ENCODE measurements around the gene ALOX12B.

Gene ALOX12B

GRCh38 chr17:8052256-8053252 is 35.0 kb downstream of the ALOX12B start:
- ATAC-seq (ENCODE audit: low read depth) = no peak
- no peaks in the 10 kb centered on the region for H3K36me3 ChIP-seq (ENCODE audit: low read depth)
- H3K27ac ChIP-seq (ENCODE audit: poor library complexity, severe bottlenecking) = no peak overlapping the region
- no peaks in the 10 kb centered on the region for H3K9me3 ChIP-seq (ENCODE audit: severe bottlenecking)
- TF ChIP-seq CTCF (IDR thresholded peaks at IDR 0.05; ENCODE audit: poor library complexity, severe bottlenecking) = no peak
- no peaks in the 10 kb centered on the region for H3K27me3 ChIP-seq (ENCODE audit: insufficient read depth, poor library complexity, severe bottlenecking)
- H3K4me3 ChIP-seq (ENCODE audit: severe bottlenecking) = no peak overlapping the region
- peaks cover 7% of the 10 kb centered on the region for H3K4me1 ChIP-seq (ENCODE audit: insufficient read depth, poor library complexity, severe bottlenecking)
- no peak for DNase-seq (ENCODE audit: low spot score)

GRCh38 chr17:8051831-8052230 is 35.7 kb downstream of the ALOX12B start:
- ATAC-seq (ENCODE audit: low read depth) = no peak
- H3K9me3 ChIP-seq (ENCODE audit: severe bottlenecking) = no peaks in the 10 kb centered on the region
- H3K4me1 ChIP-seq (ENCODE audit: insufficient read depth, poor library complexity, severe bottlenecking) = peaks cover 7% of the 10 kb centered on the region
- no peak for DNase-seq (ENCODE audit: low spot score)
- no peaks in the 10 kb centered on the region for H3K27me3 ChIP-seq (ENCODE audit: insufficient read depth, poor library complexity, severe bottlenecking)
- H3K27ac ChIP-seq (ENCODE audit: poor library complexity, severe bottlenecking) = no peak overlapping the region
- TF ChIP-seq CTCF (IDR thresholded peaks at IDR 0.05; ENCODE audit: poor library complexity, severe bottlenecking) = no peak
- H3K36me3 ChIP-seq (ENCODE audit: low read depth) = no peaks in the 10 kb centered on the region
- H3K4me3 ChIP-seq (ENCODE audit: severe bottlenecking) = no peak overlapping the region

- no peak for ATAC-seq (ENCODE audit: low read depth)
Measured at GRCh38 chr17:8048736-8049135, 38.8 kb downstream of the ALOX12B start.

GRCh38 chr17:8048236-8048635 is 39.3 kb downstream of the ALOX12B start:
- H3K9me3 ChIP-seq (ENCODE audit: severe bottlenecking) = no peaks in the 10 kb centered on the region
- no peaks in the 10 kb centered on the region for H3K27me3 ChIP-seq (ENCODE audit: insufficient read depth, poor library complexity, severe bottlenecking)

More at GRCh38 chr17:8048736-8049135, 38.8 kb downstream of the ALOX12B start:
- Histone ChIP-seq H3K27me3 (ENCODE audit: insufficient read depth, poor library complexity, severe bottlenecking) (no peaks in the 10 kb centered on the region), H3K4me1 (ENCODE audit: insufficient read depth, poor library complexity, severe bottlenecking) (no peaks in the 10 kb centered on the region), H3K27ac (ENCODE audit: poor library complexity, severe bottlenecking) (no peak overlapping the region), H3K36me3 (ENCODE audit: low read depth) (no peaks in the 10 kb centered on the region), H3K4me3 (ENCODE audit: severe bottlenecking) (no peak overlapping the region), H3K9me3 (ENCODE audit: severe bottlenecking) (no peaks in the 10 kb centered on the region)
- no peak for DNase-seq (ENCODE audit: low spot score)
- TF ChIP-seq CTCF (IDR thresholded peaks at IDR 0.05; ENCODE audit: poor library complexity, severe bottlenecking) = no peak

More at GRCh38 chr17:8048236-8048635, 39.3 kb downstream of the ALOX12B start:
- Histone ChIP-seq H3K4me1 (ENCODE audit: insufficient read depth, poor library complexity, severe bottlenecking) (no peaks in the 10 kb centered on the region), H3K36me3 (ENCODE audit: low read depth) (no peaks in the 10 kb centered on the region), H3K4me3 (ENCODE audit: severe bottlenecking) (no peak overlapping the region), H3K27ac (ENCODE audit: poor library complexity, severe bottlenecking) (no peak overlapping the region)
- no peak for TF ChIP-seq CTCF (IDR thresholded peaks at IDR 0.05; ENCODE audit: poor library complexity, severe bottlenecking)
- DNase-seq (ENCODE audit: low spot score) (no peak), ATAC-seq (ENCODE audit: low read depth) (no peak)
